ENCODE measurements around the gene EME2. TPM values are rescaled to one million over a fixed set of nuclear protein-coding genes. Genes with fewer than 3 reads are reported as not detected.

Gene EME2
- total RNA-seq (10 to 100 TPM; 28.6 to 30.8 TPM), total RNA-seq (24.2 to 89.5 (median 58.2) reads per million in 172 experiments)
- 8.0 TPM for polyA plus RNA-seq (2013, experiment 1 of 2)
- 13.6 TPM for polyA plus RNA-seq (2013, experiment 2 of 2)

- Mint-ChIP-seq H3K4me3 (peak within 1 kb of the TSS; percentile 98), H3K36me3 (ENCODE audit: low read depth) (peaks cover 36% of the 10 kb centered on the region), H3K9me3 (no peaks in the 10 kb centered on the region), H3K27ac (peak within 1 kb of the TSS; percentile 92), H3K4me1 (ENCODE audit: low read depth) (peaks cover 16% of the 10 kb centered on the region), H3K27me3 (no peaks in the 10 kb centered on the region)
- H3K36me3 ChIP-seq (ENCODE audit: insufficient read depth, low read length): peaks cover 27% of the 10 kb centered on the region
- H3K27me3 ChIP-seq (ENCODE audit: control insufficient read depth in 1 of 2, insufficient read depth in 2 of 2, low read length in 2 of 2): no peaks in the 10 kb centered on the region
- peak within 1 kb of the TSS; percentile 89 for H3K4me3 ChIP-seq (ENCODE audit: low read length)
- intact Hi-C loops (cut with DNase I, micrococcal nuclease): loop anchor here (2.0 to 10.0 kb wide), 9 partner anchors 54 to 420 kb away; partner anchors contain the start of genes FAHD1 (in 2 of the 2), HAGH (in 2 of the 2), GNPTG (in 1 of the 2) and JPT2 (in 1 of the 2)
- H3K4me1 ChIP-seq (ENCODE audit: insufficient read depth, low read length): peaks cover 42% of the 10 kb centered on the region
- H3K27ac ChIP-seq (ENCODE audit: low read depth in 1 of 2, low read length in 2 of 2): peak within 1 kb of the TSS; percentile 41 to 69
- H3K9me3 ChIP-seq (ENCODE audit: control insufficient read depth in 1 of 2, insufficient read depth in 1 of 2, low read length in 2 of 2): peaks cover 0 to 4% of the 10 kb centered on the region in 2 experiments
- ATAC-seq (ENCODE audit: poor library complexity) (peak; percentile 45), DNase-seq (peak in 12 of 14 experiments; percentile 27 to 74 (median 44))
- ChIA-PET POLR2A (interaction anchor here (0.8 to 7.9 kb wide), 5 partner anchors 9 to 463 kb away, joined by 5 to 163 read pairs (median 7); partner anchors contain the start of genes FAHD1, HAGH, MAPK8IP3 and NUBP2), CTCF (interaction anchor here (1.1 to 4.0 kb wide), 3 partner anchors 10 to 66 kb away, joined by 3 to 21 read pairs (median 3); partner anchors contain the start of genes MAPK8IP3, NUBP2 and SPSB3)
- TF ChIP-seq CTCF (IDR thresholded peaks at IDR 0.05): no peak
Observed at GRCh38 chr16:1772362-1772907, at the start of gene EME2. Gene EME2 (plus strand): TSS chr16:1772810. CDS start chr16:1773228, 418 bp downstream.

GRCh38 chr16:1723450-1724147, 49.0 kb upstream of the EME2 start:
- Histone ChIP-seq H3K27me3 (ENCODE audit: control insufficient read depth in 1 of 2, insufficient read depth in 2 of 2, low read length in 2 of 2) (no peaks in the 10 kb centered on the region), H3K4me3 (ENCODE audit: low read length) (no peak overlapping the region), H3K36me3 (ENCODE audit: insufficient read depth, low read length) (peaks cover 40% of the 10 kb centered on the region), H3K27ac (ENCODE audit: low read depth in 1 of 2, low read length in 2 of 2) (no peak overlapping the region), H3K4me1 (ENCODE audit: insufficient read depth, low read length) (peaks cover 51% of the 10 kb centered on the region), H3K9me3 (ENCODE audit: control insufficient read depth in 1 of 2, insufficient read depth in 1 of 2, low read length in 2 of 2) (no peaks in the 10 kb centered on the region)
- Mint-ChIP-seq H3K27ac (peak overlapping the region; percentile 61), H3K4me3 (peak overlapping the region; percentile 5), H3K36me3 (ENCODE audit: low read depth) (peaks cover 26% of the 10 kb centered on the region), H3K9me3 (no peaks in the 10 kb centered on the region), H3K4me1 (ENCODE audit: low read depth) (peaks cover 45% of the 10 kb centered on the region), H3K27me3 (no peaks in the 10 kb centered on the region)
- TF ChIP-seq CTCF (IDR thresholded peaks at IDR 0.05): peak; percentile 91
- ChIA-PET POLR2A (no interaction called here), CTCF (interaction anchor here (0.9 to 1.2 kb wide), 3 partner anchors 30 to 360 kb away, joined by 3 to 4 read pairs (median 3); partner anchors contain the start of gene JPT2)
- intact Hi-C loops (cut with DNase I, micrococcal nuclease): loop anchor here in 1 of 2 experiments (1.0 kb wide), 1 partner anchor 17 kb away; the partner anchor contains the start of gene MAPK8IP3
- ATAC-seq (ENCODE audit: poor library complexity): peak; percentile 41
- DNase-seq: peak in 12 of 14 experiments; percentile 14 to 70 (median 39)

- H3K36me3 ChIP-seq (ENCODE audit: insufficient read depth, low read length): peaks cover 47% of the 10 kb centered on the region
- Mint-ChIP-seq H3K36me3 (ENCODE audit: low read depth) (peaks cover 35% of the 10 kb centered on the region), H3K4me1 (ENCODE audit: low read depth) (peaks cover 38% of the 10 kb centered on the region), H3K9me3 (no peaks in the 10 kb centered on the region), H3K4me3 (no peak overlapping the region), H3K27me3 (no peaks in the 10 kb centered on the region), H3K27ac (no peak overlapping the region)
- H3K27ac ChIP-seq (ENCODE audit: low read depth in 1 of 2, low read length in 2 of 2): no peak overlapping the region
- TF ChIP-seq CTCF (IDR thresholded peaks at IDR 0.05): no peak
- H3K27me3 ChIP-seq (ENCODE audit: control insufficient read depth in 1 of 2, insufficient read depth in 2 of 2, low read length in 2 of 2): no peaks in the 10 kb centered on the region
- no peaks in the 10 kb centered on the region for H3K9me3 ChIP-seq (ENCODE audit: control insufficient read depth in 1 of 2, insufficient read depth in 1 of 2, low read length in 2 of 2)
- no peak overlapping the region for H3K4me3 ChIP-seq (ENCODE audit: low read length)
- intact Hi-C loops (cut with DNase I, micrococcal nuclease): no loop called here
- ChIA-PET POLR2A (no interaction called here), CTCF (interaction anchor here (0.9 to 1.2 kb wide), 2 partner anchors 46 to 361 kb away, joined by 3 to 4 read pairs; partner anchors contain the start of gene JPT2)
- H3K4me1 ChIP-seq (ENCODE audit: insufficient read depth, low read length): peaks cover 44% of the 10 kb centered on the region
- ATAC-seq (ENCODE audit: poor library complexity) (no peak), DNase-seq (no peak)
Observed at GRCh38 chr16:1724491-1724890, 48.1 kb upstream of the EME2 start.

Data from CD4-positive, alpha-beta T cell (primary cell).